ENCODE results near the gene PDE8A.
"Not testable (repeated sequence)": the region's sequence is repeated elsewhere in the genome, so short reads cannot be mapped to it uniquely, and the experiment has no call there.

The PDE8A gene

DNA sequence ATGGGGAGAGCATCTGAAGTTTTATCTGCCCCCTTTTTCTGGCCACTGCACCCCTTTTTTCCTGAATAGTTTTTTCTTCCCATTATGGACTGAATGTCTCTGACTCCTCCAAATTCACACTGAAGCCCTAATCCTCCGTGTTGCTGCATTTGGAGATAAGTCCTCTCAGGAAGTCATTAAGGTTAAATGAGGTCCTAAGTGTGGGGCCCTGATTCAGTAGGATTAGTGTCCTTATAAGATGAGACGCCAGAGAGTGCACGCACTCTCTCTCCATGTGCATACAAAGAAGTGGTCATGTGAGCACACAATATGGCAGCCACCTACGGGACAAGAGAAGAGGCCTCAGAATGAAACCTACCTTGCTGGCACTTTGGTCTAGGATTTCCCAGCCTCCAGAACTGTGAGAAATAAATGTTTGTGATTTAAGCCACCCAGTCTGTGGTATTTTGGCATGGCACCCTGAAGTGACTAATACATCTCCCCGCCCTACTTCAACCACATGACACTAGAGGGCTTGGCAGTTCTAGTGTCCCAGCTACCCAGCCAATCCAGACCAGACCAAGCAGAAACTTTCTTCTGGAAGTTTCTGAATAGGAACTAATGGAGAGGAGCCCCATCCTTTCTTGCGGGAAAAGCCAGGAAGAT is 191.3 kb downstream of the PDE8A start:
- no peak for DNase-seq (ENCODE audit: low read depth, low spot score)

DNA sequence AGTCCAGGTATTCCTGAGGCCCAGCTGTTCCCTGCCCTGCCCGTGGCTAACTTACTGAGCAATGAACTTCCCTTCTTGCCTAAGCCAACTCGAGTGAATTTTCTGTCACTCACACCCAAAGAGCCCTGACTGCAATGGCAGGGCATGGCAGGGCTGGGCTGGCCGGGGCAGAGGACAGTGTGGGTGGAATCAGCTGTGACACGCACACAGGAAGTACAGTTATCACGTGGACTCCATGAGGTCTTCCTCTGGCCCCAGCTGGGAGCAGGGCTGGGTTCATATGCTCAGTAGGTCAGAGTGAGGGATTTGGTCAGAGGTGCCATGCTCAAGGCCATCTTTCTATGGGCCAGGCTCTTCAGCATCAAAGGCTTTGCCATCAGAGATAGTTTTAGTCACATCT is 192.0 kb downstream of the PDE8A start:
- DNase-seq (ENCODE audit: low read depth, low spot score), result not testable (repeated sequence)

DNA sequence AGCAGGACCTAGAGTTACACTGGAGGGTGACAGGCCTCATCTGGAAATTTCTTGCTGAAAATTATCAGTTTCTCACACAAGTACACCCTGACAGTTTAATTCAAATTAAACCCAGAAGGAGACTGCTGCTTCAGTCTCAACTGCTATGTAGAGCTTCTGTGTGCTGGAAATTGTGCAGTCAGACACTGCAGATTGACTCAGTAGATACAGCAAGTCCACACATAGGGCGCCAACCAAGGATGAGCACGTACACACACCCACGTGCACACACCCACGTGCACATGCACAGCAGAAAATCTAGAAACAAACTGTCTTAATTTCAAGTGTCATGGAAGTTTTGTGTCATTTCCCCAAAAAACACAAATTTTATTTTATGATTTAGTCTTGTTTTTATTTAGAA is 192.9 kb downstream of the PDE8A start:
- DNase-seq (ENCODE audit: low read depth, low spot score), result no peak

DNA sequence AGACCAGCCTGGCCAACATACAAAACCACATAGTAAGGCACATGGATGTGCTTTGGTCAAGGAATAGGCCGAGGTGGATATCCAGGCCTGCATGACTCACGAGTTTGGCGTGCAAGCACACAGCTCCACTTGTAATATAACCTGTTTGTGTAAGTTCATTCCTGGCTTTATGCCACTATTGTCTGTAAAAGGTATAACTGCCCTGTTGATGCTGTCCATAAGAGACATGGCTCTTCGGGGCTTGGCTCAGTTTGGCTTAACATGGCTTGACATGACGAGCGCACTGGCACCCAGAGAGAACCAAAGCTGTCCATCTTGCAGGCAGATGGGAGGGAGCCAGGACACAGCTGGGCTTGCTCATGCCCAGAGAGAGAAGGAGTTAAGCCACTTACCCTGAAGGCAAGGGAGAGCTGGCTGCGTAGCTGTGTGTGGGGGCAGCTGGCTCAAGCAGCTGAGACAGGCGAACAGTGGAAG is 195.4 kb downstream of the PDE8A start:
- DNase-seq (ENCODE audit: low read depth, low spot score), result not testable (repeated sequence)

DNA sequence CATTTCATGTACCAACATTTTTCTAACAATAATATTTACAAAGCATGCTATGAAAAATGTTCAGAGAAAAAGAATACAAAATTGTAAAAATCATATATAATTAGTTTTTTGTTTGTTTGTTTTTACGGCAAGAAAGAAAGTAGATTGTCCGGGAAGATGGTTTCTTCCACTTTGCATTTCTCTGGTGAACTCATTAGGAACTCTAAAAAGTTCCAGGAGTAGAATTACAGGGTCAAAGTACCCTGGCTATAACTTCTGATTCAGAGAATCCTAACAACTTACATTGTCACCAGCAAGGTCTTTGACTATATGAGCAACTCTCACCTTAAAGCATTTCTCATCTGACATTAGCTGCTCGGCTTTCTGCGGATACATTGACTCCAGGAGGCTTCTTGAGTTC is 196.7 kb downstream of the PDE8A start:
- DNase-seq (ENCODE audit: low read depth, low spot score), result no peak

DNA sequence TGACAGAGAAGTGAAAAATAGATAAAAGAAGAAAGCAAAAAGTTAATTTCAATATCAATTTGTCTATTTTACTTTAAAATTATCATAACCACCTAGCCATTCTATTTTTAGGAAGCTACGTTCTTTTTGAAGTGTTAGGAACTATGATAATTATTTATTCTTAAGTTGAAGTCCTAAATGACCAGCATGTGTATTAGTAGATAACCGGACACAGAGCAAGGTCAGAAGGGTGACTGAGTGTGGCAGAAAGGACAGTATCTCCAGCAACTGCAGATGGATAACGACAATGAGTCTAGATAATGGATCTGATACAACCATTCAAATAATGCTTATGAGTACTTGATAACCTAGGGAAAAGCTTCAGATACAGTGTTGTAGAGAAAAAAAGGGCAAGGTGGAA is 198.0 kb downstream of the PDE8A start:
- no peak for DNase-seq (ENCODE audit: low read depth, low spot score)

DNA sequence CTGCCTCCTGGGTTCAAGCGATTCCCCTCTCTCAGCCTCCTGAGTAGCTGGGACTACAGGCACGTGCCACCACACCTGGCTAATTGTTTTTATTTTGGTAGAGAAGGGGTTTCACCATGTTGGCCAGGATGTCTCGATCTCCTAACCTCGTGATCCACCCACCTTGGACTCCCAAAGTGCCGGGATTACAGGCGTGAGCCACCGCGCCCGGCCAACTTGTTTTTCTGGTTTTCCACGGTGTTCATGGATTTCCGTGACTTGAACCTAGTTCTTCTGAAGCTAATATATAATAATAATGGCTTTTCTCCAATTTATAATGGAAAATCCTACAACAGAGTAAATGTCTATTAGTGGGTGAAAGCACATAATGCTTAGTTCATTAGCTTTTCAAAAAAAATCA is 203.7 kb downstream of the PDE8A start:
- DNase-seq (ENCODE audit: low read depth, low spot score), result not testable (repeated sequence)

DNA sequence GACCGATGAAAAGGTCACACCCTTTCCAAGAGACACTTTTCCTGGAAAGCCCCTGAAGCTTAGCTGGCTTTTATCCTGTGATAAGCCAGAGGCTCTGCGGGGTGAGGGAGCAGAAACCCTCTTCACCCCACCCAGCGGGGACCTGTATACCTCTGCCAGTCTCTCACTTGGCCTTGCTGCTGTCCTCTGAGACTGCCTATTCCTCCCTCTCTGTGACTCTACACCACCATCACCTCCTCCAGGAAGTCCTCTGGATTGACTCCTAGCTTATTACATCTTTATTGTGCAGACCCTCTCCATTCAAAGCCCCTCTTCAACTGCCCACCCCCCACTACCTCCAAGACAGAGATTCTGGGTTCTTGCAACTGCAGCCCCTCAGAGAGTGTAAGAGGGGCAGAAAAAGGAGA is 206.5 kb downstream of the PDE8A start:
- not testable (repeated sequence) for DNase-seq (ENCODE audit: low read depth, low spot score)
